SKM-1 treated with dmso at 0.1 percent for 144 hours (cell line): ENCODE measurements around the gene SMYD3.
A peak's percentile ranks its signal among the peaks of the same experiment; 100 is the strongest.

Experiments used
- DNase-seq: peaks from one replicate; lab custom pipeline; 2025; ENCODE audit not compliant: unreplicated experiment; lab: John Stamatoyannopoulos, UW

The SMYD3 gene

DNA sequence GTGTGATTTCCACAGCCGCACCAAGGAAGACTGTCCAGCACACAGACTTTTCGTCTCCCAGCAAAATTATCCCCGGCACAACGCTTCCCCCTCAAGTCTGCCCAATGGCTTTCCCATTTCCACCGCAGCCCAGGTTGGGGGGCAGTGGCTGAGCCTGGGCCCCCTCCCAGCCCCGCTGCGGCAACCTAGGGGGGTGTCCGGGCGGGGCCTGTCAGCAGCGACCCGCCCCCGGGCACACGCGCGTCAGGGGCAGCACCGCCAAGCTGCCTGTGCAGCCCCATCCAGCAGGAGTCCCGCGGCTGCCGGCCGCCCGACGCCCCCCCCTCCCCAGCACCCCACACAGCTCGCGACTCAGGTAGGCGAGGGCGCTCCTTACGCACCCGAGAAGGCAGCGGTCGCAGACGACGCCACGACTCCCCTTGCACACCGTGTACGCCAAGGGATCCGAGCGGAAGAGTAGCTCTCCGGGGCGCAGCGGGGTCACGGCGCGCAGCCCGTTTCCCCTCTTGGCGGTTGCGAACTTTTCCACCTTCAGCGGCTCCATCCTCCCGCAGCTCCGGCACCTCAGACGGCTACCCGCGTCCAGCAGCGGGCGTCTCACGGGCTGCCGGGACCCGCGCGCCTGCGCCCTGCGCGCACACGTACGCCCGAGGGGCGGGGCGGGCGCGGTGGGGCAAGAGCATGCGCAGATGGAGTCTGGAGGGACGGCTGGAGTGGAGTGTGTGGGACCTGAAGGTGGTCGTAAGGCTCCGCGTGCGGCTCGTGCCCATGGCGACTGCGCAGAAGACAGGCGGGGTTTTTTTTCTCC lies at the start of gene SMYD3:
TSS of gene SMYD3 (minus strand) at position 606 of the 808 bp plus-strand sequence.
- peak; percentile 88 for DNase-seq

DNA sequence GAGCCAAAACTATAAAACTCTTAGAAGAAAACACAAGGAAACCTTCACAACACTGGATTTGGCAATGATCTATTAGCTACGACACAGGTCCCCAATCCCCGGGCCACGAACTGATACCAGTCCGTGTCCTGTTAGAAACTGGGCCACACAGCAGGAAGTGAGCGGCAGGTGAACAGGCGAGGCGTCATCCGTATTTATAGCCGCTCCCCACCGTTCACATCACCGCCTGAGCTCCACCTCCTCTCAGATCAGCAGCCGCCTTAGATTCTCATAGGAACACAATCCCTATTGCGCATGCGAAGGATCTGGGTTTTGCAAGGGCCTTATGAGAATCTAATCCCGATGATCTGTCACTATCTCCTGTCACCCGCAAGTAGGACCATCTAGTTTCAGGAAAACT lies 47.1 kb upstream of the SMYD3 start:
- DNase-seq, result no peak

DNA sequence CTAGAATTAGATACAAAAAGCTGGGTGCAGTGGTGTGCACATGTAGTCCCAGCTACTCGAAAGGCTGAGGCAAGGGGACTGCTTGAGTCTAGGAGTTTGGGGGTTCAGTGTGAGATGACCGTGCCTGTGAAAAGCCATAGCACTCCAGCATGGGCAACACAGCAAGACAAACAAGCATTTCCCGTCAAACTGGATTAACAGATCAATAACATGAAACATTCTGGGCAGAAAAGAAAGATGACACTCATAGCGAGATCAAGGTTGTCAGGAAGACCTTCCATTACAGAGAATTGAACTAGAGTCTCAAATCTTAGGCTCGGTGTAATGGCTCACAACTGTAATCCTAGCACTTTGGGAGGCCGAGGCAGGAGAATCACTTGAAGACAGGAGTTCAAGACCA lies 45.0 kb upstream of the SMYD3 start:
- DNase-seq, result no peak

DNA sequence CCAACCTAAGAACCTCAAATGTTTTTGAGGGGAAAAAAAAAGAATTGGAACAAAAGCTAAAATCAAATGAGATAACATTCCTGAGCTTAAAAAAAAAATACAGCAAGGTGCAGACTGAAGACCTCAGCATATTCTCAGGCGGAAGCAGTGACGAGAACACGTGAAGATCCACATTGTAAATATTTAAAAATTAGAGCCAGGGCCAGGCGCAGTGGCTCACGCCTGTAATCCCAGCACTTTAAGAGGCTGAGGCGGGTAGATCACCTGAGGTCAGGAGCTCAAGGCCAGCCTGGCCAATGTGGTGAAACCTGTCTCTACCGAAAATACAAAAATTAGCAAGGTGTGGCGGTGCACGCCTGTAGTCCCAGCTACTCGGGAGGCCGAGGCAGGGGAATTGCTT lies 43.3 kb upstream of the SMYD3 start:
- DNase-seq, result no peak

DNA sequence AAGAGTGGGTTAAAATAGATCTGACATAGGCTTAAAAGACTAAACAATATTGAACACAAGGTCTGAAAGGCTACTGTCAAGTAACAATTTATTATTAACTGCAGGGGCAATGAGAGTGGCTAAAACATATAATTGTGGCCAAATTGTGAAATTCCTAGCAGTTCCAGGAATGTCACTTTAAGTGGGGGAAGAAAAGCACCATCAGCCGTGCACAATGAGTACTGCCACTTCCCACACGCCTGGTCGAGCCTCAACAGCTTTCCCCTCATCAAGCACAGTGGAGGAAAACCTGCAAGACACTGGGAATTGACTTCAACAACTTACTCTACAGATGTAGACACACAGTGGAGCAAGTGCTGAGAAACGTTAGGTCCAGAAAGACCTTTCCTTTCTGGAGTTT lies 42.6 kb upstream of the SMYD3 start:
- no peak for DNase-seq

DNA sequence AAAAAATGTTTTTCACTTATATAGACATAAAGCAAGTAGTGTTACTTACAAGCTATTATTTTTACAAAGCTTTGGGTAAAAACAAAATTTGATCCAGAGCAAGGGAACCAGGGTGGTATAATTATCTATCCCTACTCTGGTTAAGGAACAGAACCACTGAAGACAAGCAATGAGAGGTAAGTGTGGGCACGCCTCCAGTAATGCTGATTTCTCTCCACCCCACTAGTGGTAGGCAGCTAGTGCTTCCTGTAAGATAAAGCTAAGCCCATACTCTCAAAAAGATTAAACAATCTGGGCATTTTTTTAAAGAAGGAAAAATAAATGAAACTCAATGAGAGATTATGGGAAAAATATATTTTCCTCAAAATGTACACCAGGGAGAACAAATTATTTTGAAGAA lies 36.9 kb upstream of the SMYD3 start:
- DNase-seq, result no peak

DNA sequence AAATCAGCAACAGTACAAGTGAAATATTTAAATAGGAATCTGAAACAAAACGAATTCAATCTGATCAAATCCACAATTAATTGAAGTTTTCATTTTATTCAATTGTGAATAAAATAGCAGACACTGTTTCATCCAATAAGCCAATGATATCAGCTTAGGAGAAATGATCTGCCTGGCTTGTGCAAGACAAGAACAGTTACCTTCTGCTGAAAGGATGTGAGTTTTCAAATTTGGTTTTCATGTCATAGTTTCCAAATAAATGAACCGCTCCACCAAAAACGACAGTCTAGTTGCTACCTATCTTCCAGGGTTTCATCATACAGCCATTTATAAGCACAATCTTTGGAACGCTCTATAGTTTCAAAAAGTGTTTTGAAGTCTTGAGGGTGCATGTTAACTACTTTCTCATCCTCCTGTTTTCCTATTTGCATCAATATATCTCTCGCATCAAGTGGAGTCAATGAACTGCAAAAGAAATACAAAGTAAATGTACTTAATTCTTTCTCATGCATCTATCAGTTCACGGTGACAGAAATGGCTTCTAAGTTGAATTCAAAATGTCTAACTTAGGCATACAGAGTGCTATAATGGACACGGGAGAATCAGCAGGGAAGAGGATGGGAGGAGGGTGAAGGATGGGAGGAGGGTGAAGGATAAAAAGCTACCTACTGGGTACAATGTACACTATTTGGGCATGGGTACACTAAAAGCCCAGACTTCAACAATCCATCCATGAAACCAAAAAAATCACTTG lies 33.8 kb upstream of the SMYD3 start:
- no peak for DNase-seq

DNA sequence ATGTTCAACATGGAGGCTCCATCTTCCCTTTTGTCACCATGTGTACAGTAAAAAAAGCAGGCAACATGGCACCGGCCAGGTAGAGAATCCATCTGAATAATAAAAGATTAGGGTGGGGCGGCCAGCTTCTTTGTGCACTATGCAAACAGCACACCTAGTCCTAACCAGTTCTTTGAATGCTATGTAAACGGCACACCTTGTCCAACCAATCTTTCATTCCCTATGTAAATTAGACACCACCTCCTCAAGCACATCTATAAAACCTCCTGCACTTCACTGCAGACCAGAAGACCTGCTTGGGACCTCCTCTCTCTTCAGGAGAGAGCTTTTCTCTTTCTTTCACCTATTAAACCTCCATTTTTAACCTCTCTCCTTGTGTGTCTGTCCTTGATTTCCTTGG lies 30.8 kb upstream of the SMYD3 start:
- no peak for DNase-seq

DNA sequence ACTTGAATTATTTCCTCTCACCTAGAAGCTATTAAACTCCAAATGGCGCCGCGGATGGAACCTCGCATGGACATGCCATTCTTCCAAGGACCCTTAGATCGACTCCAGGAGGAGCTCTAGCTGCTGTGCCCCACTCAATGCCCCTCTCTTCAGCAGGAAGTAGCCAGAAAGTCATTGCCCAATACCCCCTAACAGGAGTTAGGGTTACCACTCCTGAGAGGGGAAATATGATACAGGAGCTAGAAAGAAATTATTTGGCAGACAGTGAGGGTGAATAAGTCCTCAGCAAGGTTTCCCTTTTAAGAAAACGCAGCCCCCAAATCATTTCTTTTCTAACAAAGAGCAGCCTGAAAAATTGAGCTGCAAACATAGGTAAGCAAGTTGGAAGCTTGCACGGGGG lies 30.4 kb upstream of the SMYD3 start:
- no peak for DNase-seq

DNA sequence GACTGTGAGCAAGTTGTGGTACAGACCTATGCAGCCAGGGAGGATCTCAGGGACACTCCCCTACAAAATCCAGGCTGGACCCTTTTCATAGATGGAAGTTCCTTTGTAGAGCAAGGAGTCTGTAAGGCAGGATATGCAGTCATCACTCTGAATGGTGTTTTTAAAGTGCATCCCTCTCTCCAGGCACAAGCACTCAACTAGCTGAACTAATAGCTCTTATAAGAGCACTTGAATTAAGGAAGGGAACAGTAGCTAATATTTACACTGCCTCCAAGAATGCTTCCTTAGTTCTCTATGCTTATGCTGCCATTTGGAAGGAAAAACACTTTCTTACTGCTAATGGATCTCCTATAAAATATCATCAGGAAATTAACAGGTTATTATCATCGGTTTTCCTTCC lies 27.0 kb upstream of the SMYD3 start:
- no peak for DNase-seq

DNA sequence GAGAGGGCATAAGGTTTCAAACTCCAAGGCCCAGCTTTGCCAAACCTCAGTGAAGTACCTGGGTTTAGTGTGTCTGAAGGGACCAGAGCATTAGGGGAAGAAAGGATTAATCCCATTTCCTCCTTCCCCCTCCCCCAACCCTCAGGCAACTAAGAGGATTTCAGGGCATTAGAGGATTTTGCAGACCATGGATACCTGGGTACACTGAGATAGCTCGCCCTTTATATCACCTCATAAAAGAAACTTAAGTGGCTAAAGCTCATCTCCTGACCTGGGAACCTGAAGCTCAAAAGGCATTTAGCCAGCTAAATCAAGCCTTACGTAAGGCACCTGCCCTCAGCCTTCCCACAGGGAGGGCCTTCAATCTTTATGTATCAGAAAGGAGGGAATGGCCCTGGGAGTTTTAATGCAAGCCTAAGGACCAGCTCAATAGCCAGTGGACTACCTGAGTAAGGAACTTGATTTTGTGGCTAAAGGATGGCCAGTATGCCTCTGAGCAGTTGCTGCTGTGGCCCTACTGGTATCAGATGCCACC lies 26.4 kb upstream of the SMYD3 start:
- no peak for DNase-seq

DNA sequence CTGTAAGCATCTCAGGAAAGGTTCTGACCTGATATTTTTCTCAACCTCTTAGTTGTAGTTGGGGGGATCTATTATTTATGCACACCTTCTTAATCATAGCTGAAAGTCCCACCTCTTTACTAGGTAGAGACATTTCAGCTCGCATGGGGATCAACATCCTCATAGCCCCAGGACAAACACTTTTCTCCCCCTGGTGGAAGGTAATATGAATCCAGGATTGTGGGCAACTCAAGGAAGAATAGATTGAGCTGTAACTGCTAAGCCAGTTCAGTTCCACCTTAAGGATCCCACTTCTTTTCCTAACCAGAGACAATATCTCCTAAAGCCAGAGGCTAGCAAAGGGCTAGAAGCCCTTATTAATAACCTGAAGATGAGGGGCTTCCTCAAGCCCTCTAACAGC lies 25.4 kb upstream of the SMYD3 start:
- peak; percentile 24 for DNase-seq

DNA sequence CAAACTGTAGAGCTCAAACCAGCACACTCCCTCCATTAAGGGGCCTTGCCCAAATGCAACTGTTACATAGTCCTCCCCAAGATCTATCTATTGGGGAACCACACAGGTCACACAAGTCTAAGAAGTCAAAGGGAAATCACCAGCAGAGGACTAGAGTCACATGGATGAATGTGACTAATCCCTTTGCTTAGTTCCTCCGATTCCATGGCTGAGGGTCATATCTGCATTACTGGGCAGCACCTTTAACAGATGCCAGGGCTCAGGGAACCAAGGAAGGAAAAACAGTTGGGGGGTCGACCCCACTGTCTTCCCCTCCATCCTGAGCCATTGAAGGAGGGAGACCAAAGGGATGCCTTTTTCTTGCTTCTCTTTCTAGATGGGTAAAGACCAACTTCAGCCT lies 23.4 kb upstream of the SMYD3 start:
- no peak for DNase-seq

DNA sequence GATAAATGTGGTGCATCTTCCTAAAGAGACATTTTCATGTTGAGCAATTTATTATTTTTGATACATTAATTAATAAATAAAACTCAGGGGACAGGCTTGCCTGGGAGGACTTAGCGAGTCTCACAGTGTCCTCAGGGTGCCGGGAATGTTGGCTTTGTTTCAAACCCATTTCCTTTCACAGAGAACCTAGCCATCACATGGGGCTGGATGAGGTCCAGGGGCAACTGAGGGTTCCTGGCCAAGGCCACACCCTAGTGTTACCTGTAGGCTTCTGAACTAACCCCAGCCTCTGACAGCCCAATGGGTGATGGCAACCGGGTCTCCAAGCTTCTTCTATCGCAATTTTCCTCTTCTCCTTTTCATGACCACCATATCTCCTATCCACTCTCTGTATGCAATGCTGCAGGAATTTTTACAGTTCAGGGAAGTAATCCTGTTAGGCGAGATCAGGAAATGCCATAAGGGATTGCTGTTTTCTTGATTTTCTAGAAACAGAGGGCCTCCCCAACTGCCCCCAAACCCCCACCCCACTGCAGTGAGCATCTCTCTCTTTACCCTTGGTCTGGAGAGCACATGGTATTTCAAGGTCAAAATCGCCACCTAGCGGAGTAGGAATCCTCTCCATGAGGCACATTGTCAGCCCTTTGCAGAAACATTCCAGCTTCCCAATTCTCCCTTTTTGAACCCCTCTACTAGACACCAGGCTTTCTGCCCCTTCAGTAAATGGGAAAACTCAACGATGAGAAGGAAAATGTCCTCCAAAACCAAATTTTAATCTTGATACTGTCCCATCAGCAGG lies 22.1 kb upstream of the SMYD3 start:
- no peak for DNase-seq

DNA sequence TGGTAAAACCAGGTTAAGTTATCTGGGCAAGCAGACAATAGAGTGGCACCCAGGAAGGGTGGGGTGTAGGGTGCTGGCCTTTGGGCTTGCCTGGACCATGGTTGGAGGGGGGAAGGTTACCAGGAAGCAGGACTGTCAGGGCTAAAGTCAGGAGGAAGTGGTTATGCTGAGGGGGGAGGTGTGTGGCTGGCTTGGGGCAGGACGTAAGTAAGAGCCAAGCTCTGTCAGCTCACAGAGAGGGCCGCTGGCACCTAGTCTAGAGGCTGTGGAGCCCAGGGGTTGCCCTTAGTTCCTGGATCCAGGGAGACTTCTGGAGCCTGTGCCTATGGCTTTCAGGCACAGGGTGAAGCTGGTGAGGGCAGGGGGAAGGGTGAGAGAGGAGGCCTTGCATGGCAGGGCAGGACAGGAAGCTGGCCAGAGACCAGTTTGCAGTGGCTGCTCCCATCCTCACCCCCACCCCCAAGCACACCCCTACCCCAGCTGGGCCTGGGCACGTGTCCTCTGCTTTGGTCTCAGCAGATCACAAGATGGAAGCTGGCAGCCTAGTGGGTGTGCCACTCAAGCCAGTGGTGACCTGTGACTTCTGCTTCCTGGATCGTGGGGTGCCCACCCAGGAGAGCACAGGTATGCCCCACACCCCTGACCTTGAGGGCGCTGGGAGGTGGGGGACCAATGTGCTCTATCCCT lies 20.5 kb upstream of the SMYD3 start:
- DNase-seq, result peak; percentile 89

DNA sequence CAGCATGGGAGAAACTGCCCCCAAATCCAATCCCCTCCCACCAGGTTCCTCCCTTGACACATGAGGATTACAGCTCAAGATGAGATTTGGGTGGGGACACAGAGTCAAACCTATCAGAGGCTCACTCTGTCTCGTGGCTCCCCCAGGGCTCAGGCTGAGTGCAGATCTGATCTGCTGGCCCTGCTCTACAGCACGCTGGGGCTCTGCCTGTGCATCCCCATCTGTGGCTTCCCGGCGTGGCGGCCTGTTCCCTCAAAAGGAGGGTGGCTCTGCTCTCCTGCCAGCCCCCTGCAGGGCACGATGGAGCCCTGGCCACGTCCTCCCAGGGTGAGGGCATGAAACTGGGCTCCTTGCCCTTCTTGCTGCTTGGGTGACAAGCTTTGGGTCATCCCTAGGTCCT lies 19.8 kb upstream of the SMYD3 start:
- no peak for DNase-seq

DNA sequence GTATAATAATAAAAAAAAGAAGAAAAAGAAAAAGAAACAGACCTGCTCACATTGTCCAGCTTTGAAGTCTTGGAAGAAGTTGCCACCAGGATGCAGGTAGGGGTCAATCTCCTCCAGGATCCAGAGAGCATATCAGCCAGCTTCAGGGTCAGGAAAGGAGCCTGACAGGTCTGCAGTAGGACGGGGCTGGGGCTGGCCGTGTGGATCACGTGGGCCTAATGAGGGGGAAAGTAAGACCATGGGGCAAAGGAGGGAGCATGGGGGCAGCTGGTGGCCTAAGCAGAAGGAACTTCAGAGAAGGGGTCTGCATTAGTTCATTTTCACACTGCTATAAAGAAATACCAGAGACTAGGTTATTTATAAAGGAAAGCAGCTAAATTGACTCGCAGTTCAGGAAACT lies 19.3 kb upstream of the SMYD3 start:
- no peak for DNase-seq

DNA sequence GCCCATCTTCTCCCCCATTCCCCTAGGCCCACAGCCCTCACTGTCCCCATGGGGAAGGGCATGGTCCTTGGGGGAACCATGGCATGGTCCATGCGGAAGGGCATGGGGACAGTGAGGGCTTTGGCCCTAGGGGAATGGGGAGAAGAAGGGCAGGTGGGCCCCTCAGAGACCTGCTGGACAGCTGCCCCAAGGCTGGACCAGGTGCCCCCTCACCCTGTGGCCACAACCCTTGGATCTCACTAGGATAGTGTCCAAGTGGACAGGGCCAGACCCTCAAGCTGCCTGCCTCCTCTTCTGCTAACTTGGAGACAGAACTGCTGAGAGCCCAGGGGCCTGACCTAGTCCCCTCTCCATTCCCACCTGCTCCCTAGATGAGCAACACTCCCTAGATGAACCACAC lies 12.4 kb upstream of the SMYD3 start:
- no peak for DNase-seq

DNA sequence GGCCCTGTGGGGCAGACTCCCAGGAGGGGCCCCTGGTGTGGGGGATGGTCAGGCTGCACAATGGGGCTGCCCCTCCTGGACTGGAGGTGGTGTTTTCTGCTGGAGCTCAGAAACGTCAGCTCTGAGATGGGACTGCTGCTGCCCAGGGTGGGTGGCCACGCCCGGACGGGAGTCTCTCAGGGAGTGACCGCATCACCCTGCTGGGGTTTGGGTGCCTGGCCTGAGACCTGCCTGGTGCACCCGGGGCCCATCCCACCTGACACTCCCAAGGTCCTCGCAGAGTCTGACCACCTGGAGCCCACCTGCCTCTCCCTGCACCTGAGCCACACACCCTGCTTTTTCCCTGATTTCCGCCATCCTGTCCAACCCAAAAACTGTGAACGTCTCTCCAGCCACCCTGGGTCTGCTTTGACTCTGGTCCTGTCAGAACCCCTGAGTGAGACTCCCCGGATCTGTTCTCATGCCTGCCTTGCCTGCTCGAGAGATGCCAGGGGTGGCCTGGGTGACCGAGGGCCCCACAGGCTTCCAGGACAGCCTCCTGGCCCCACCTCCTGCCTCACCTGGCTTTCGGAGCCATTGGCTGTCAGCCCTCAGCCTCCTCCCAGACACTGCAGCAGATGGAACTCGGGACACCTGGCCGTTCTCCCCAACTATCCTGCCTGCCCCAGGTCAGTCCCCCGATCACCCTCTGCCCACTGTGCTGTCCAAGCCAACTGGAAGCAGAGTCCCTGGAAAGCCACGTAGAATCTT lies 11.6 kb upstream of the SMYD3 start:
- no peak for DNase-seq

DNA sequence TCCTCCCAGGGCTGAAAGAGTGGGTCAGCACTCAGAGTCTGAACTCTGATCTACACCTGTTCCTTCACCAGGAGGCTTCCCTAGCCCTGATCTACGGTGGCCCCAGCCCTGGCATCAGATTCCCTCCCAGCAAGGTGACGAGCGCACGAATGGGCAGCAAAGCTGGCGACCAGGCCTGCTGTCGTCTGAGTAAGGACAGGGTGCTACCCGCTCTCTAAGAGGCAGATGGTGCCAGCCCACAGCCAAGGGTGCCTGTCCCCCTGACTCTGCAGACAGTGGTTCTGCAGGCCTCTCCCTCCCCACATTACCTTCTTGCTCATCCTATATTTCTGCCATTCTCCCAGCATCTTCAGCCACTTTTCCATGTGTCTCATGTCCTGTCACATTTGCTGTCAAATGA lies 10.3 kb upstream of the SMYD3 start:
- no peak for DNase-seq
